PC-3 (cell line): ENCODE data around the gene CSMD2. TPM values are rescaled to one million over a fixed set of nuclear protein-coding genes. Genes with fewer than 3 reads are reported as not detected.

ENCODE experiments used
- ATAC-seq: fragments of 200-7000 bp; cut with Tn5 transposase; 2 replicates; pipeline ENCODE4 v1.9.1; 2020; ENCODE audit warnings: mild to moderate bottlenecking, moderate library complexity
- BruUV-seq: library from RNA; stranded (reverse); fragments of 400-500 nt; replicated peaks from 2 replicates; lab custom pipeline; 2021; lab: Mats Ljungman, UMichigan
- CTCF ChIA-PET: fragments of 300-600 bp; sonication (Branson Sonifier 250); formaldehyde crosslinking; loops from one replicate; lab custom pipeline; 2022; ENCODE audit warnings: antibody characterized with exemption; lab: Charles Lee
- POLR2A ChIA-PET: fragments of 300-600 bp; sonication (Branson Sonifier 250); formaldehyde crosslinking; loops from one replicate; lab custom pipeline; 2022; ENCODE audit warnings: antibody characterized with exemption; ENCODE audit not compliant: unreplicated experiment; lab: Charles Lee
- DNase-seq: peaks from one replicate; pipeline ENCODE4 v3.0.0-alpha.2; 2015
- H2AFZ ChIP-seq: fragments of 300-600 bp; sonication (generic); 2 replicates; pipeline ENCODE4 v1.6.0; 2016; ENCODE audit warnings: antibody characterized with exemption, low read length
- H3F3A ChIP-seq: fragments of 300-600 bp; sonication (generic); one replicate; pipeline ENCODE4 v1.6.0; 2017; ENCODE audit warnings: antibody characterized with exemption, low read length, control low read depth, mild to moderate bottlenecking; ENCODE audit not compliant: unreplicated experiment
- H3K27ac ChIP-seq: fragments of 300-600 bp; sonication (generic); 2 replicates; pipeline ENCODE4 v1.5.1; 2016; ENCODE audit warnings: mild to moderate bottlenecking, low read length
- H3K27me3 ChIP-seq: fragments of 300-600 bp; sonication (generic); 2 replicates; pipeline ENCODE4 v1.6.1; 2016; ENCODE audit warnings: low read length, mixed read lengths
- H3K36me3 ChIP-seq: fragments of 300-600 bp; sonication (generic); 2 replicates; pipeline ENCODE4 v1.6.1; 2016; ENCODE audit warnings: low read depth, mixed run types, low read length, mixed read lengths
- H3K4me1 ChIP-seq: fragments of 300-600 bp; sonication (generic); 2 replicates; pipeline ENCODE4 v1.5.1; 2016; ENCODE audit warnings: low read length; ENCODE audit not compliant: insufficient read depth
- H3K4me2 ChIP-seq: fragments of 300-600 bp; sonication (generic); 2 replicates; pipeline ENCODE4 v1.6.0; 2016; ENCODE audit warnings: low read length
- H3K4me3 ChIP-seq: fragments of 300-600 bp; sonication (generic); 2 replicates; pipeline ENCODE4 v1.5.1; 2016; ENCODE audit warnings: mild to moderate bottlenecking, low read length, mixed read lengths
- H3K79me2 ChIP-seq: fragments of 300-600 bp; sonication (generic); 2 replicates; pipeline ENCODE4 v1.6.1; 2017; ENCODE audit warnings: low read length, mixed read lengths
- H3K9ac ChIP-seq: fragments of 300-600 bp; sonication (generic); 2 replicates; pipeline ENCODE4 v1.6.0; 2016; ENCODE audit warnings: mild to moderate bottlenecking, low read length
- H3K9me2 ChIP-seq: fragments of 300-600 bp; sonication (generic); replicated peaks from 2 replicates; pipeline ENCODE4 v1.6.1; 2016; ENCODE audit warnings: mixed run types, low read length, mixed read lengths
- H3K9me3 ChIP-seq: fragments of 300-600 bp; sonication (generic); 2 replicates; pipeline ENCODE4 v1.6.1; 2016; ENCODE audit warnings: low read length, mixed read lengths
- H4K20me1 ChIP-seq: fragments of 300-600 bp; sonication (generic); 2 replicates; pipeline ENCODE4 v1.6.1; 2016; ENCODE audit warnings: low read length, mixed read lengths
- CTCF ChIP-seq: fragments of 300-600 bp; sonication (generic); conservative IDR thresholded peaks from 2 replicates; pipeline ENCODE4 v1.5.1; 2017; ENCODE audit warnings: antibody characterized with exemption, low read depth, mild to moderate bottlenecking, low read length
- EZH2 ChIP-seq: fragments of 300-600 bp; sonication (generic); IDR thresholded peaks from one replicate; pipeline ENCODE4 v1.6.1; 2017; ENCODE audit warnings: antibody characterized with exemption, mild to moderate bottlenecking, low read length; ENCODE audit not compliant: unreplicated experiment
- EZH2phosphoT487 ChIP-seq: fragments of 300-600 bp; sonication (generic); IDR thresholded peaks from 2 replicates; pipeline ENCODE4 v1.6.1; 2018; ENCODE audit warnings: mild to moderate bottlenecking, antibody characterized with exemption, low read length, borderline replicate concordance
- intact Hi-C: fragments of 100-400 bp; cut with micrococcal nuclease; formaldehyde crosslinking; loops from 2 replicates; pipeline ENCODE4 v1.9.0; 2023
- total RNA-seq: library from RNA; depleted of rRNA; stranded (reverse); fragments of >200 nt; gene quantifications from 2 replicates; pipeline ENCODE4 v1.2.3, GENCODE V29; 2014

Gene CSMD2
- total RNA-seq, 1 experiment from 2014 or later = not detected

- TF ChIP-seq CTCF (no peak), EZH2phosphoT487 (no peak), EZH2 (no peak)
- Histone ChIP-seq H3K27ac (no peak overlapping the region), H3K9ac (no peak overlapping the region), H3F3A (no peaks in the 10 kb centered on the region), H3K9me2 (no peaks in the 10 kb centered on the region), H3K4me3 (no peak overlapping the region), H4K20me1 (no peaks in the 10 kb centered on the region), H3K9me3 (no peaks in the 10 kb centered on the region), H3K79me2 (no peaks in the 10 kb centered on the region), H3K36me3 (no peaks in the 10 kb centered on the region), H3K4me1 (no peaks in the 10 kb centered on the region; the same call in 1 of the 2 replicates), H3K27me3 (no peaks in the 10 kb centered on the region), H2AFZ (no peak overlapping the region), H3K4me2 (no peak overlapping the region)
- ChIA-PET CTCF (no interaction called here), POLR2A (no interaction called here)
- DNase-seq = no peak
- no peak for ATAC-seq
- intact Hi-C loops = no loop called here
- no TSS peak for BruUV-seq
Observed at GRCh38 chr1:33768106-33768505, 396.9 kb downstream of the CSMD2 start.

- Histone ChIP-seq H3K79me2 (no peaks in the 10 kb centered on the region), H3K27ac (no peak overlapping the region), H3K36me3 (no peaks in the 10 kb centered on the region), H3K27me3 (no peaks in the 10 kb centered on the region), H3K4me3 (no peak overlapping the region), H3K4me1 (no peaks in the 10 kb centered on the region; the same call in 1 of the 2 replicates), H4K20me1 (no peaks in the 10 kb centered on the region), H3K4me2 (no peak overlapping the region), H3F3A (no peaks in the 10 kb centered on the region), H3K9me2 (no peaks in the 10 kb centered on the region), H3K9ac (no peak overlapping the region), H2AFZ (no peak overlapping the region), H3K9me3 (no peaks in the 10 kb centered on the region)
- no peak for ATAC-seq
- ChIA-PET POLR2A (no interaction called here), CTCF (no interaction called here)
- DNase-seq = no peak
- intact Hi-C loops = no loop called here
- no TSS peak for BruUV-seq
- no peak for TF ChIP-seq EZH2phosphoT487
- TF ChIP-seq EZH2 = no peak
- TF ChIP-seq CTCF = no peak
Observed at GRCh38 chr1:33764149-33764548, 400.9 kb downstream of the CSMD2 start.

GRCh38 chr1:33763406-33763805, 401.6 kb downstream of the CSMD2 start:
- POLR2A ChIA-PET = no interaction called here
- no peaks in the 10 kb centered on the region for H3K79me2 ChIP-seq

More at GRCh38 chr1:33763406-33763805, 401.6 kb downstream of the CSMD2 start:
- no peak for TF ChIP-seq EZH2phosphoT487
- no peak for TF ChIP-seq CTCF
- TF ChIP-seq EZH2 = no peak
- no peaks in the 10 kb centered on the region for H3K27me3 ChIP-seq
- H3F3A ChIP-seq = no peaks in the 10 kb centered on the region
- H3K4me3 ChIP-seq = no peak overlapping the region
- BruUV-seq = no TSS peak
- intact Hi-C loops = no loop called here
- H3K4me2 ChIP-seq = no peak overlapping the region
- no peak overlapping the region for H3K9ac ChIP-seq
- no peaks in the 10 kb centered on the region for H3K36me3 ChIP-seq
- H3K4me1 ChIP-seq = no peaks in the 10 kb centered on the region; the same call in 1 of the 2 replicates
- no peak overlapping the region for H2AFZ ChIP-seq
- no peak for ATAC-seq
- CTCF ChIA-PET = no interaction called here
- no peaks in the 10 kb centered on the region for H3K9me2 ChIP-seq
- no peak overlapping the region for H3K27ac ChIP-seq
- H4K20me1 ChIP-seq = no peaks in the 10 kb centered on the region
- H3K9me3 ChIP-seq = no peaks in the 10 kb centered on the region
- DNase-seq = peak; percentile 61
